GM18498 (cell line): ENCODE results near the gene SHC1.

Experiments used
- ATAC-seq: cut with Tn5 transposase; IDR thresholded peaks from one replicate; pipeline ENCODE4 v1.9.1; 2021; ENCODE audit warnings: mild to moderate bottlenecking, moderate library complexity; ENCODE audit not compliant: unreplicated experiment

The SHC1 gene

DNA sequence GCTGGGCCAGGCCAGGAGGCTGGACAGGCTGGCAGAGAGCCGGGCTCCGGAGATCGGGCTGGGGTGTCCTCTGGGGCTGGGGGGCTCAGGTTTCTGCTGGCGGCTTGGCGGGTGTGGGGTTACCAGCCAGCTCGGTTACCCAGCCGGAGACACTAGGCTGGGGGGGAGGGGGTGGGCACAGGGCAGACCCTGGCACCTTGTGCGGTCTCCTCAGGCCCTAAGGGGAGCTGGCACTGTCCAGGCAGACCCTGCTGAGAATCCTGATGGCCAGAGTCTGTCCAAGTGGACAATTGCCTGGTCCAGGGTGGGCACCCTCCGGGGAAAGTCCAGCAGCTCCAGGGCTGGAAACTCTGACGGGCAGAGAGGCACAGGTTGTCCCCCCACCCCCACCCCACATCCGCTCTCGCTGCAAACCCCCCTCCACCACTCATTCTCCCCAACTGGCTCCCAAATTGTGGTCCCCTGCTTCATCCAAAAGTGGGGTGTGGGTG, 38.7 kb upstream of the SHC1 start:
- ATAC-seq, result no peak

DNA sequence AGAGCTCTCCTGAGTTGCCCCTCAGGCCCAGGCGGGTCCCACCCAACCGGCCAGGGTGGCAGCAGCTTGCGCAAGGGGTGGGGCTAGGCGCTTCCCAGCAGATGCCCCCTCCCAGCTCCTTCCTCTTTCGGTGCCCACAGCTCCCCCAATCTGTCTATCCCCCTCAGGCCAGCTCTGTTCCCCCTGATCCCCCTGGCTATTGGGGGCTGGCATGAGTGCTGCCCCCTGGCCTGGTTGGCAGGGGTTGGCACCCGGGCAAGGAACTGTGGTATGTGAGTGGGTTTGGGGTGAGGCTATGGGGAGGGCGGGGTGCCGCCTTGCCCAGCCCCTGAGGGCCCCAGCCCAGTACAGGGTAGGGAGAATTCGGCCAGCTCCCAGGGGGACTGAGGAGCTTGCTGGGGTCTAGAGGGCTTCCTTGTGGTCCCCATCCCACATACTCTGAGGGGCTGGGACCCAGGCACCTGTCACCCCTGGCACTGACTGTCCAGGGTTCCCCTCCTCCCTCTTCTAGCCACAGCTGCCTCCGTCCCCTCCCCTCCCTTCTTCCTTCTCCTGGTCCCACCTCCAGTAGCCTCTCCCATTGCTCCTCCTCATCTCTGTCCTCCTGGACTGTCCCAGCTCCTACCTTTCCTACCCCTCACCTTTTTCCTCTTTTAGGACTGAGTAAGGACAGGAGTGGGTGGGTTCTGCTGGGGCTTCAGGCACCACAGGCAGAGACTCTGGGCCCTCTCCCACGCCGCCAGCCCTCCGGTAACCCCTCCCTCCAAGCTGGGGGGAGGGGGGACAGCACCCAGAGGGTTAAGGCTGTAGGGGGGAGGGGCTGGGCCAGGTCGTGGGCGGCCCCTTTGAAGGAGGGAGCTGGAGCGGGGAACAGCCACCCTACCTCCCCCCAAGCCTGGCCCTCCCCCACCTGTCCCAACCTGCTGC, 37.7 kb upstream of the SHC1 start:
- ATAC-seq, result no peak

DNA sequence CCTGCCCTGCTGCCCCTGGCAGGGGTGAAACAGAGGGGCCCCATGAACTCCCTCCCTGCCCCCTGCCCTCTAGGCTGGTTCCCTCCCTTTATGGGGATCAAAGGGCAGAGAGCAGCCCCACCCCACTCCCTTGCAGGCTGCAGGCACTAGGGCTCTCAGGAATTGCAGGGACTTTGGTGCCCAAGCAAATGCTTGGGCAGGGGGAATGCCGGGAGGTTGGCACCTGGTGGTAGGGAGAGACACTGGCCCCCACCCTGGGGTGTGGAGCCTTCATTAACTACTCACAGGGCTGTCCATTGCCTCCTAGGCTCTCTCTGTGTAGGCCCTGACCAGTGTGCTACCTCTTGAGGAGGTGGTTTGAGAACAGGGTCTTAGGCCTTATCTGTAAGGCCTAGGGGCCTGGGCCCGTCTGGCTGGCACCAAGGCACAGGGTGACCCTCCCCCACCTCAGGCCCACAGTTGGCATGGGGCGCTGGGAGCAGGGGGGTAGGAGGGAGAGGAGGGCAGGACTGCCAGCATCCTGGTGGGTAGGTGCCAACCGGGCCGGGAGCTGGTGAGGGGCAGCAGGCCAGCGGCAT, 36.8 kb upstream of the SHC1 start:
- ATAC-seq, result no peak

DNA sequence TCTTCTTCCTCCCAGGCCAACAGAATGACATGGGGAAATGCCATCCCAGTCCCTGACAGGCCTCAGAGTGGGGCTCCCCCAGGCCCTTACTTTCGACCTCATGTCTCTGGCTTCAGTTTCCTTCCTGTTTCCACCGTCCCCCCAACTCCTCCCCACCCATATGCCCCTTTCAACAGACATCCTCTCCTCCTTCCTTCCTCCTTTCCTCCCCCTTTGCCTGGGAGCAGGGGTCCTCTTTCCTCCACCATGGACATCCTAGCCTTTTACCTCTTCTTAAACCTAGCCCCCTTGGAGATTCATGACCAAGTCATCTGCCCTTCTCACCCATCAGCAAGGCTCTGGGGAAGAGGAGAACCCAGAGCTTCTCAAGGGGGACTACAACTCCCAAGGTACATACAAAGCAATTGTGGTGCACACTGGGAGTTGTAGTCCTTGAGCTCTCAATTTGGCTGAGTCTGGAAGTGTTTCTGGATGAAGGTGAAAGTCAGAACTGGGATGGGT, 36.1 kb upstream of the SHC1 start:
- no peak for ATAC-seq

DNA sequence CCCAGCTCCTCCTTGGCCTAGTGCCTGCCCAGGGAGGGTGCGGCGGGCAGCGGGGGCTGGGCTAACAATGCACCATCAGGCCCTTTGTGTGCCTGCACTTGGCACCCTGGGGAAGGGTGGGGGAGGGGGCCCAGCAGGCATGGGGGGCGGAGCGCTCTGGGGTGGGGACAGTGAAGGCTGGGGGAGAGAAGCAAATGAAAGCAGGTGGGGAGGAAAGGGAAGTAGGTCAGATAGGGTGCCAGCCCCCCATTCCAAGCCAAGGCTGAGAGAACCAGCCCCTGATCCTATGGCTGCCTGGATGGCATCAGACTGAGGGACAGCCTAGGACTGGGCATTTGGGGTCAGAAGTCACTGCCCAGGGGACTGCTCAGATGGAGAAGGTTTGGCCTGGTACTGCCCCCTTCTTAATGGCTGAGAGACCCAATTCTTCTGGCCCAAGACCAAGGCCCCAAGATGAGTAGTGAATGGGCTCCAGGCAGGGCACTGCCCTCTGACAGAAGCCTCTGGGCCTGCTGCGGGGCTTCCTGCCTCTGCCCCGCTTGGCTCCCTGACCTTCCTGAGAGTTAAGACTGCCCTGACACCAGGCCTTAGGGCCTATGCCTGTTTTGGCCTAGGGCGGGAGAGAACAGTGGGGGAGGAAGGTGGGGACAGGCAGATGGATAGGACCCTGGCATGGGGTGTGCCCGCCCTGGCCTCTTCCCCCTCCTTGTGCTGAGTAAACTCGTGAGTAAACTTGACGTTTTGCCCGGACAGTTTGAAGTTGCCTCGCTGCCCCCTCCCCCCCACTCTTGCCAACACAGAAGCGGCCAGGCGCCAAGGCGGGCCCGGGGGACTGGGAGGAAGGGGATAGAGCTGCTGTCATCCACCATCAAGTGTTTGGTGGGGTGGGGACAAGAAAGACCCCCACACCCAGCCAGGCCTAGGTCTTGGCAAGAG, 34.8 kb upstream of the SHC1 start:
- no peak for ATAC-seq

DNA sequence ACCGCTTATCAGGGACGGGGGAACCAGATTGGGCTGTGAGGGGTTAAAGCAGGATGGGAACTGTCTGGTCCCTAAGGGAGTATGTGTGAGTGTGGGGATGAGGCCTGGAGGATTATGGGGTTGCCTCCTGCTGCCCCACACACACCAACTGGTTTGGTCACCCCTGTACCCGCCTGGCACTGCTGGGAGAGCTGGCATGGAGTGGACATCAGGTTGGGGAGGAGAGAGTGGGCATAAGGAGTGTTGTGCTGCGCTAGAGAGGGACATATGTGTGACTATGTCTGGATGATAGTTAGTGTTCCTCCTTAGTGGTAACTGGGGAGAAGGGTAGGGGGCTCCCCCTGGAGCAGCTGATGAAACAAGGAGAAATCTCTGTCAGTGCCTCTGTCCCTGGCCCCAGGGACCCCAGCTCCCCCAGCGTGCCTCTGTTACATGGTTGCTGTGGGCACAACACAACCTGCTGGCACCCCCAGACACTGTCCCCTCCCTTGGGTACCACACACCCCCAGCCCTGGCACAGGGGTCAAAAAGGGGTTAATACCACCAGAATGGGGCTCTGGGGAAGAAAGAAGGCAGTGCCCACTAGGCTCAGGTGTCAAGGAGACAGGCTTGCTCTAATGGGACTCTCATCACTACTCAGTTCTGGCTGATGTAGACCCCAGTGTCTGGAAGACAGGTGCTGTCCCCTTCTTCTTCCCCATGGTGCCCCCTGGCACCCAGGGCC, 34.0 kb upstream of the SHC1 start:
- no peak for ATAC-seq

DNA sequence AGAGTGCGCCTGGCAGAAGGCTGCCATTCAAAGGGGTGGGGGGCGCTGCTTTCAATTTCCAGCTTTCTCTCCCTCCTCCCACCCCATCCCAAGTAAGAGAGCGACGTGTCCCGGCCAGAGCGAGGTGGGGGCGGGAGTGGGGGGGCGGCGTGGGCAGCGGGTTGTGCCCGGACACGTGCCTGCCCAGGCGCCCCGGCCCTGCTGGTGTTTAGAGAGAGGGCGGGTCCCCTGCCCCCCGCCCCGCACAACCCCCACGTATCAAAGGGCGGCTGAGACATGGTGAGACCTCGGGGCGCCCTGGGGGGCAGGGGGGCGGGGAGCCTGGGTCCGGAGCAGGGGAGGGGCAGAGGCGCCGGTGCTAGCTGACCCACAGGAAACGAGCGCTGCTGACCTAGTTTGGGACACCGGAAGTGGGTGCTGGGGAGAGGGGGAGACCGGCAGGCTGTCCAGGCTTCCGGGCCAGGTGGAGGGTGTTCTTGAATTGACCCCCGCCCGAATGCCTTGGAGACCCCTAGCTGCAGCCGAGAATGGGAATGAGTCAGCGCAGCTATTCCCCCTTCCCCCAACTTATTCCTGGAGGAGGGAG, 33.3 kb upstream of the SHC1 start:
- ATAC-seq, result no peak

DNA sequence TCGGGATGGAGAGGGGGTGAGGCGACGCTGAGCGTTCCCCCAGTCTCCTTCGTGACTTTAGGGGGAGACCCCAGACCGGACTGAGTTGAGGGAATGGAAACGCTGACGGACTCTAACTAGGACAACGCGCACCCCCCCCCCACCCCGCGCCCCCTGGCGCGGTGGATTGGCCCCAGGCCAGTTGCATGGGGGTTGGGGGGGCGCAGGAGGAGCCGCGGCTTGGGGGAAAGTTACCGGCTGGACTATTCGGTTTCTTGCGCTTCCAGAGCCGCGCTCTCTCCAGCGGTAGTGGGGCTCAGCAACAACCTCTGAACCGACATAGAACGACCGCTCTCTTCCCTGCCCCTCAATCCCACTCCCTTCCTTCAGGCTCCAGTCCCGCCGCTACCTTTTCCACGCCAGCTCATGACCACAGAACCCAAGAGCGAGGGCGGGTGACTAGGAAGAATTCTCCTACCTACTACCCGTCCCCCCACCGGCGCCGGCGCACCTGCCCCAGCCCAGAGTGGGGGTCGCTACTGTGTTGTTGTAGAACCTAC, 32.7 kb upstream of the SHC1 start:
- ATAC-seq, result no peak

DNA sequence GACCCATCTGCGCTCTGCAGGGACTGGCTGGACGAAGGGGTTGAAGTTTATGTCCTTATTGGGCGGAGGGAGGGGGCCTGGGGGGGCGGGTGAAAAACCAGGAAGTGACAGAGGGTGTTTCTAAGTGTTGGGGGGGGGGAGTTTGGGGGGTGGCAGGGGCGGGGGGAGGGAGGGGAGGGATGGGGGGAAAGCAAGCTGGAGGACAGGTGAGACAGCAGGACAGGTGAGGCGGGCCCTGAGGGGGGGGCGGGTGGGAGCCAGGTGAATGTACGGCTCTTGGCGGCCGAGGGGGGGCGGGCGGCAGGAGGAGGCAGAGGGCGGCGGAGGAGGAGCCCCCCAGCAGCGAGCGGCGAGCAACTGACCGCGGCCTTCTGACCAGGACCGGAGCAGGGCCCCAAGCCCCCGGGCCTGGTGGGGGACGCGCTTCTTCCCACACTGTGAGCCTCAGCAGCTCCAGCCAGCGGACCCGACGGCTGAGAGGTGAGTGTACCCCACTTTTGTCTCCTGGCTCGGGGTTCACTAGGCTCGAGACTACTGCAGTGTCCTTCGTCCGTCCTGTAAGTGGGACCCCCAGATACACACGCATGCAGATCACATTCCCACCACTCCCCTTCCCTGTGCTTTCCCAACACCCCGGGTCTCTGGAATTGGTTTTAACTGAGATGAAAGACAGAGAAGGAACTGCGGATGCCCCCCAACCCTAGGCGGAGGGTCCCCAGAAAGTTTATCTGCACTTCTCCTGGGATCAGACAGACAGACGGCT, 32.1 kb upstream of the SHC1 start, which contains the start of gene ZBTB7B:
TSS of gene ZBTB7B (plus strand) at position 339 of the 763 bp plus-strand sequence. CDS start 11,859 bp downstream, outside the sequence.
- ATAC-seq, result no peak

DNA sequence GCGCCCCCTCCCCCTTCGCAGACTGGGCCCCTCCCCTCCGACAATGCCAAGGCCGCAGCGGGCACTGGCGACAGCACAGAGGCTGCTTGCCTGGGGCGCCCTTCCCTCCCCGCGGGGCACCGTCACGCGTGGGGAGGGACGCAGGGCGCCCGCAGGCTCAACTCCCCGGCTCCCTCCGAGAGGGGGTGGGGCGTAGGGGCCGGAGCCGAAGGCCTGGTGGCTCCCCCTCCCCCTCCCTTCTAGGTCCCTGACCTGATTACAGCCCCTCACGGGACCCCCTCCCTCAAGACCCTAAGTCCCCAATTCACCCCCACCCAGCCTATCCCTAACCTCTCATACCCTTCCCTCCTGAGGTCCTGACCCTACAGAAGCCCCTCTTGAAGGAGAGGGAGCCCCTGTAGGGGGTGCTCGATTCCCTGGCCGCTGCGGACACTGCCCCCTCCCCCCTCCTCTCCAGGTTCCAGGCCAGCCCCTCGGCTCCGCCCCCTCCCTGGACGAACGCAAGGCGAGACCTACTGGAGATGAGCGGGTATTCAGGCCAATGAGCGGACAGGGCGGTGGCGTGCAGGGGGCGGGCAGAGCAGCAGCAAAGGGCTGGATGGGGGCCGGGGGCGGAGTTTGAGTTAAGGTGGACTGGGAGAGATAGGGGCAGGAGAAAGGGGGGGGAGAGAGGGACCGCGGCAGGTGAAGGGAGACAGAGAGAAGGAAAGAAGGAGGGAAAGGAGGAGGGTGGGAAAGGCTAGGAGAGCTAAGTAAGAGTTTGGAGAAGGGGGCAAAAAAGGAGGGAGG, 31.3 kb upstream of the SHC1 start:
- peak; percentile 64 for ATAC-seq

DNA sequence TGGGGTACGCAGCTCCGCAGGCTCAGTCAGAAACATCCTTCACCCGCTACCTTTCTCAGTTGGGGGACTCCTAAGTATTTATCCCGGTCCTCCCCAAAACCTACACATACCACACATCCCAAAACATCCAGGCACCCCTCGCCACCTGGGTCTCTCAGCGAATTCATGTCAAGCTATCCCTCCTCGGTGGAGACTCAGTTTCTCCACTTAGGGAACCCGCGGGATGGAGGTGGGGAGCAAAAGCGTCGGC, 30.8 kb upstream of the SHC1 start:
- ATAC-seq, result no peak

DNA sequence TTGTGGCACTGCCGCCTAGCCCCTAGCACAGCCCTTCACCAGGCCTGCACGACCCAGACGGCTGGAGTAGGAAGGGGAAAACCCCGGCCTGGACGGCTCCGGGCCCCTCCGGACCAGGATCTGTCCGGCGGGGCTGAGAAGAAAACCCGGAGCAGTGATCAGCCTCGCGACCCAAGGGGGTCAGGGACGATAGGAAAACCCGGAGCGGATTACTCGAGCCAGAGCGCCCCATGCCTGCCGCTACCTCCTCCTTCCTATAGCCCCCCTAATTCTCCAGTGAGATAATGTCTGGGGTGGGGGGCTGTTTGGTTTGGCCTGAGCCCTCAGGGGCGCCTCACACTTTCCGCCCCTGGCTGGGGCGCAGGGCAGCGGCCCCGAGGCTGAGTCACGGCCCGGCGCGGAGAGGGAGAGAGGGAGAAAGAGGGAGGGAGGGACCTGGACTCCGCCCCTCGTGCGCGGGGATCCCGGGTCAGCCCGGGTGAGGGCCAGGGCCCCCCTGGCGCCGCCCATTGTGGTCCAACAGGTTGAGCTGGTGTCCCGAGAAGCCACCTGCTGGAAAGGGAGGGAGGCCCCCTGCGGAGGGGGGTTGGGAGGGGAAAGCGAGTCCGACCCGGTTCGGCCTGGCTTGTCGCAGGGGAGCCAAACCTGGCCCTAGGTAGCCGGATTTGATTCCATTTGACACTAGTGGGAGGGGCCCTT, 30.3 kb upstream of the SHC1 start:
- ATAC-seq, result peak; percentile 42

DNA sequence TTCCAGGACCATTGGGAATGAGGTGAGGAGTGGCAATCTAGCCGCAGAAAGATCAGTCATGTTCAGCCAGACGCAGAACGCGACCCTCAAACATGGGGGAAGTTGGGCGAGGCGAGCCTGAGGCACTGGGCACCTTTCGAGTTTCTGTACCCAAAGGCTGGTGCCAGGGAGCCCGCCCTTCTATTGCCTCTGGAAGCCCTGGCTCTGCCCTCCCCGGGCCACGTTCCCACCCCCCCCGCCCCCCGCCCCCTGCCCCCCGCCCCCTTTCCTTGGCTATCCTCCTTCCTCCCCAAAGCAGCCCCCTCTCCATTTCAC, 29.8 kb upstream of the SHC1 start:
- no peak for ATAC-seq

DNA sequence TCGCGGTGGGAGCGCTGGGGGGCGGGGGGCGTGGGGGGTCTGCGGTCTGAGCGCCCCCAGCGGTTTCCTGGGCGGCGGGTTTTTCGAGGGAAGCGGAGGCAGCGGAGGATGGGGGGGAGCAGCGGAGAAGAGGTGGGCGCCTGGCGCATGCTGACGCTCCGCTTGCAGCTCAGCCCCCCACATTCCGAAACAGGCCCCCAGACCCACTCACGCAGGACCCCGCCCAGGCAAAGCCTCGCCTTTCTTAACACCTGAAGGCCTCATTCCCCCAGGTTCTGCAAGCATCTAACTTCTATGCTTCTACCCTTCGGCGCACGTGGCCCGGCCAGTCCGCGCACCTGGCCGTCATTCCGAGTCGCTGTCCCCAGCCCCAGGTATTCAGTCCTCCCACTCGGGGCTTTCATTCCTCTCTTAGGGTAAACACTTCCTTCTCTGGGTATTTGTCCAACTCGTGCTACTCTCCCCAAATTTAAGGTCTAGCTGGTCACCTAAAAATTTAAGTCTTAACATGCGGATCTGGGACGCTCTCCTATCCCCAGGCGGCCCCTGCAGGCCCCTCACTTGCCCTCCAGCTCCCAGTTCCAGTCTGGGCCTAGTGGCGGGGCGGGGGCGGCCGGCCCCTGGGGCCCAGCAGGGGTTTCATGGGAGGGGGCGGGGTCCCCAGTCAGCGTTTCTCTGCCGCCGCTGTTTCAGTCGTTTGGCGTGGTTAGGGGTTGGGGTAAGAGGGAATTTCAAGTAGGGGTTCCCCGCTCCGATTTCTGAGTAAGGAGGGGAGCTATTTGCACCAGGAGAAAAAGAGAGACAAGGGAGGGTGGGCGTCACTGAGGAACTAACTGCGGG, 29.2 kb upstream of the SHC1 start:
- ATAC-seq, result no peak

DNA sequence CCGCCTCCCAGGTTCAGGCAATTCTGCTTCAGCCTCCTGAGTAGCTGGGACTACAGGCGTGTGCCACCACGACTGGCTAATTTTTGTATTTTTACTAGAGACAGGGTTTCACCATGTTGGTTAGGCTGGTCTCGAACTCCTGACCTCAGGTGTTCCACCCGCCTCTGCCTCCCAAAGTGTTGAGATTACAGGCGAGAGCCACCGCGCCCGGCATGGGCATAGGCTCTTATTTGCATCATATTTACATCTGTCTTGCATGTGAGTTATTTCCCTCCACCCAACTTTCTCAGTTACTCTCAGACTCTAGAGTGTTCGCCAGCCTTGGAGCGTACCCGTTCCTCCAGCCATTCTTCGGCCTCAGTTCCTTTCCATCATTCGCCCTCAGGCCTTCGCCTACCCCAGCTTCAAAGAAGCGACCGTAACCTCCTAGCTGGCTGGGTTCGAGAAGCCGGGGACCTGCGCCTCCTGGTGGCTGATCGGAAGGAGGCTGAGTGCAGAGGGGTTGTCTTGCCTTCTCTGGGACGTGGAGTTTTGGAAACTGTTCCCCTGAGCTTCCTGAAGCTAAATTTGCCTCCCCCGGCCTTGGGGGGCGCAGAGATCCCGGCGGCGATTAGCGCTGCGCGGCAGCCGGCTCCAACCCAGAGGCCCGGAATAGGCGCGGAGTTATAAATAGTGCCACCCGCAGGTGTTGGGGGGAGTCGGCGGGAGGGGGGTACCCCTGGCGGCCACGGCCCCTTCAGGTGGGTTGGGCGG, 28.4 kb upstream of the SHC1 start:
- ATAC-seq, result no peak

DNA sequence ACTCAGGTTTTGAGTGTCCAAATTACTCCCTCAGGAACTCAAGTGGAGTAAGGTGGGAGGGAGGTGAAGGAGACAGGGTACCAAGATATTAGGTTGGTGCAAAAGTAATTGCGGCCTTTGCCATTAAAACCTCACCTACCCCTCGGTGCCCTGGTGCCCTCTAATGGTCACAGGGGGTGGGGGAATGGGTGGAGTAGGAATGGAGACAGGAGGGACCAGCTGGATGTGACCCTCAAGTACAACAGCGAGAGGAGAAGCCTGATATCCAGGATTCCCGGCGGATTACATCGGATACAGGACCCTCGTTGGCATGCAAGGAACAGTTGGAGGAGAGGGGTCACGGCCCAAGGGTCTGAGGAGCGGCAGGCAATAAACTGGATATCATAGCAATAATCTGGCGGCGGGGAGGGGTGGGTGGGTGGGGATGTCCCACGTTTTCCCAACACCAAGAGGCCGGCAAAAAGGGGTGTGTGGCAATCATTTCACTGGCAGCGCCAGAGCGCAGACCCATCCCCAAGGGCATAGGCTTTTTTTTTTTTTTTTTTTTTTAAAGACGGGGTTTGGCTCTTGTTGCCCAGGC, 27.7 kb upstream of the SHC1 start:
- ATAC-seq, result no peak
